ENCODE data around the gene TRIM54. TPM values are rescaled to one million over a fixed set of nuclear protein-coding genes. Genes with fewer than 3 reads are reported as not detected.
A peak's percentile ranks its signal among the peaks of the same experiment; 100 is the strongest.
"Not testable (repeated sequence)": the region's sequence is repeated elsewhere in the genome, so short reads cannot be mapped to it uniquely, and the experiment has no call there.

The TRIM54 gene
- total and polyA plus RNA-seq, 9 donors = 0.12 to 0.72 (median 0.28) TPM; not detected in 3

DNA sequence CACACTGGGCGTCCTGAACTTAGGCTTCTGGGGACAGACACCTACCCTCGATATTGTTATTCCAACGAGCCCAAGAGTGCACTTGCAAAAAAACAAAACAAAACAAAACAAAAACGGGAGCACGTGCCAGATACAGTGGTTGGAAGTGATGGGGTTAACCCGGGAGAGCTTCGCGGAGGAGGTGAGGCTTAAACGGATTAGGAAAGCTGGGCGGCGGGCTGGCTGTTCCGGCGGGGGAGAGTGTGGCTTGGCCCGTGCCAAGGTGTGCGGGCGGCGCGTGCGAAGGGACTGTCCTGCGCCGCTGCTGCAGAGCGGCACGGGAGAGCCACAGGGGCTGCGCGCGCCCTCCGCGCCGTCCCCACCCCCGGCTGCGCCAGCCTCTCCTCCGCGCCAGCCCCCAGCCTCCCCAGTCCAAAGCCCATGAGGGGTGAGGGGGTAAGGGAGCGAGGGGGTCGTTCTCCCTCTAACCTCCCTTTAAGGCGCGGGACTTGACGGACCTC, 17.9 kb upstream of the TRIM54 start:
- TF ChIP-seq EP300 (IDR thresholded peaks at IDR 0.05) (no peak), CTCF (IDR thresholded peaks at IDR 0.05) (no peak), POLR2A (IDR thresholded peaks at IDR 0.05) (no peak)
- H3K4me1 ChIP-seq (ENCODE audit: insufficient read depth) = peaks cover 9% of the 10 kb centered on the region
- no peaks in the 10 kb centered on the region for H3K9me3 ChIP-seq
- 1 to 2% (median 1%) methylated on average over 30 to 38 of the region's 38 CpGs for WGBS, 3 donors
- H3K4me3 ChIP-seq = no peak overlapping the region
- H3K36me3 ChIP-seq = no peaks in the 10 kb centered on the region
- H3K27me3 ChIP-seq = no peaks in the 10 kb centered on the region
- no peak for DNase-seq
- intact Hi-C loops (cut with DNase I) = no loop called here
- H3K27ac ChIP-seq = no peak overlapping the region

GRCh38 chr2:27264753-27265535, 17.3 kb upstream of the TRIM54 start:
- Histone ChIP-seq H3K27me3 (no peaks in the 10 kb centered on the region), H3K4me1 (ENCODE audit: insufficient read depth) (peaks cover 9% of the 10 kb centered on the region), H3K27ac (no peak overlapping the region), H3K9me3 (no peaks in the 10 kb centered on the region), H3K36me3 (no peaks in the 10 kb centered on the region), H3K4me3 (no peak overlapping the region)
- TF ChIP-seq CTCF (IDR thresholded peaks at IDR 0.05) (peak in 1 of 3 donors; percentile 12), POLR2A (IDR thresholded peaks at IDR 0.05) (no peak), EP300 (IDR thresholded peaks at IDR 0.05) (no peak)
- 2 to 4% (median 4%) methylated on average over 55 to 56 of the region's 56 CpGs for WGBS, 3 donors
- intact Hi-C loops (cut with DNase I) = no loop called here
- peak in 4 of 5 donors; percentile 39 to 71 (median 46) for DNase-seq

DNA sequence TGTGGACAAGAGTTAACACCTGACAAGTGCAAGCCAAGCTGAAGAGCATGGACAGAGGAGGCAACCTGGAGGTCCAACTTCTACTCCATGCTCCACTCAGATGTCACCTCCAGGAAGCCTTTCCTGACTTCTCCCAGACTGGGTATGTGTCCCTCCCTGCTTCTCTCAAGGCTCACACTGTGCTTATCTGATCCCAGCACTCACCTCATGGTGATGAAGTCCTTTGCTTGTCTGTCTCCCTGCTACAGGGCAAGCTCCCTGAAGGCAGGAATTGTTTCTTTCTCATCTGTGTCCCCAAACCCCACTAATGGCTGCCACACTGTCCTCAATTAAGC, 16.7 kb upstream of the TRIM54 start:
- TF ChIP-seq EP300 (IDR thresholded peaks at IDR 0.05) = no peak
- no peak for TF ChIP-seq CTCF (IDR thresholded peaks at IDR 0.05)
- TF ChIP-seq POLR2A (IDR thresholded peaks at IDR 0.05) = no peak
- H3K27me3 ChIP-seq = no peaks in the 10 kb centered on the region

GRCh38 chr2:27268296-27268695, 13.9 kb upstream of the TRIM54 start:
- H3K9me3 ChIP-seq; H3K4me3 ChIP-seq; H3K36me3 ChIP-seq; DNase-seq; H3K27ac ChIP-seq; H3K27me3 ChIP-seq; intact Hi-C loops (cut with DNase I); H3K4me1 ChIP-seq (ENCODE audit: insufficient read depth): not testable (repeated sequence)
- 78 to 84% (median 82%) methylated on average over 13 of the region's 13 CpGs for WGBS, 3 donors

More for the DNA sequence above, 16.7 kb upstream of the TRIM54 start:
- intact Hi-C loops (cut with DNase I) = no loop called here
- DNase-seq = no peak
- H3K27ac ChIP-seq = no peak overlapping the region
- H3K9me3 ChIP-seq = no peaks in the 10 kb centered on the region
- H3K4me1 ChIP-seq (ENCODE audit: insufficient read depth) = peaks cover 9% of the 10 kb centered on the region
- no peaks in the 10 kb centered on the region for H3K36me3 ChIP-seq
- no peak overlapping the region for H3K4me3 ChIP-seq

DNA sequence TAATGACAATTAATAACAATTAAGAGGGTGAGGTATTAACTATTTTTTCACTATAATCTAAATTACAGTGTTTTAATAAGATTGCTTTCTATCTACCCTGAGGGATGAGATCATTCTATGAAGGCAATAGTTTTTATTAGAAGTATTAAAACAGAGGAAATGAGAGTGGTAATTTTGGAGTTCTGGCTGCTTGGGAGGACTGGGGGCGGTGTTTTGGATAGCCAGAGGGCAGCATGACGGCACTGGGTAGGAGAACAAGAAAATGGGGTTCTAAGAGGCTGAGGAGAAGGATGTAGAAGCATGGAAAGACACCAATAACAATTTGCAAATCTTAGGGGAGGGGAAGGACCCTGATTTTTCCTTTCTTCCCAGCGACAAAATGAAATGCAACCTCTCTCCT, 12.1 kb upstream of the TRIM54 start:
- H3K4me1 ChIP-seq (ENCODE audit: insufficient read depth) = no peaks in the 10 kb centered on the region
- WGBS, 3 donors = 67 to 84% (median 70%) methylated on average over 3 of the region's 3 CpGs
- no peak for TF ChIP-seq EP300 (IDR thresholded peaks at IDR 0.05)
- H3K27me3 ChIP-seq = no peaks in the 10 kb centered on the region
- no peak for DNase-seq
- no peak overlapping the region for H3K4me3 ChIP-seq
- intact Hi-C loops (cut with DNase I) = loop anchor here in 2 of 4 donors (10.0 kb wide), 2 partner anchors 175 to 305 kb away; no protein-coding TSS in a partner anchor
- no peaks in the 10 kb centered on the region for H3K9me3 ChIP-seq
- H3K27ac ChIP-seq = no peak overlapping the region
- H3K36me3 ChIP-seq = no peaks in the 10 kb centered on the region

Data from ovary (tissue), 9 donors.